Measurements from ENCODE around the gene ALG11.

GRCh38 chr13:52003541-52003940, 8.7 kb upstream of the ALG11 start:
- TF ChIP-seq CTCF (IDR thresholded peaks at IDR 0.05) (no peak), POLR2A (IDR thresholded peaks at IDR 0.05) (no peak)

Data from adrenal gland (tissue), 5 donors.